NB4 (cell line): ENCODE measurements around the gene NUP62.

Experiments used
- CTCF ChIP-seq: IDR thresholded peaks from one replicate; pipeline ENCODE4 v1.5.1; 2012; ENCODE audit warnings: low read depth, low read length
- POLR2A ChIP-seq: IDR thresholded peaks from 2 replicates; pipeline ENCODE4 v1.6.1; 2011; ENCODE audit warnings: mild to moderate bottlenecking; ENCODE audit not compliant: insufficient read length; ENCODE audit errors: extremely low read depth
- TF ChIP-seq, protein P1 (sequence below): IDR thresholded peaks from 2 replicates; pipeline ENCODE4 v1.6.1; 2011; ENCODE audit warnings: low read depth, low read length

GRCh38 chr19:49924004-49924880, 5.1 kb downstream of the NUP62 start:
- TF ChIP-seq CTCF (no peak), POLR2A (no peak)
- TF ChIP-seq, protein P1, sequence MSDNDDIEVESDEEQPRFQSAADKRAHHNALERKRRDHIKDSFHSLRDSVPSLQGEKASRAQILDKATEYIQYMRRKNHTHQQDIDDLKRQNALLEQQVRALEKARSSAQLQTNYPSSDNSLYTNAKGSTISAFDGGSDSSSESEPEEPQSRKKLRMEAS: no peak
